HCT116 (cell line): ENCODE measurements around the gene KRTAP10-8. TPM values are rescaled to one million over a fixed set of nuclear protein-coding genes. Genes with fewer than 3 reads are reported as not detected.

Source experiments
- ATAC-seq: fragments of 200-7000 bp; cut with Tn5 transposase; 2 replicates; pipeline ENCODE4 v1.9.1; 2020; ENCODE audit warnings: mild to moderate bottlenecking, moderate library complexity
- BruUV-seq: library from RNA; stranded (reverse); fragments of 400-500 nt; replicated peaks from 2 replicates; lab custom pipeline; 2021; lab: Mats Ljungman, UMichigan
- CTCF ChIA-PET: fragments of 300-600 bp; sonication (Branson Sonifier 250); formaldehyde crosslinking; loops from one replicate; lab custom pipeline; 2021; ENCODE audit warnings: antibody characterized with exemption; lab: Charles Lee
- POLR2A ChIA-PET: fragments of 300-600, 350-600 bp; sonication (Branson Sonifier 250); formaldehyde crosslinking; loops from one replicate; lab custom pipeline; 2021; ENCODE audit warnings: antibody characterized with exemption; lab: Charles Lee
- RAD21 ChIA-PET, 2 experiments: fragments of 300-600 bp; sonication (Branson Sonifier 250); formaldehyde crosslinking; loops; one replicate each; lab custom pipeline; 2023; ENCODE audit warnings: low total read pairs in 2 of 2; ENCODE audit not compliant: uncharacterized antibody in 2 of 2, unreplicated experiment in 2 of 2, low non-redundant PET in 1 of 2; lab: Charles Lee
- DNase-seq: peaks from one replicate; pipeline ENCODE4 v3.0.0-alpha.2; 2010; ENCODE audit warnings: low read depth, low spot score
- H2AFZ ChIP-seq: fragments of 200-600 bp; shearing (Covaris generic), sonication (generic); 2 replicates; pipeline ENCODE4 v1.6.1; 2017; ENCODE audit warnings: low read depth, mixed run types, mixed read lengths, antibody characterized with exemption, low read length; ENCODE audit not compliant: poor library complexity, severe bottlenecking
- H3K27ac ChIP-seq: 2 replicates; pipeline ENCODE4 v1.5.1; 2012; ENCODE audit warnings: low read depth, low read length
- H3K27me3 ChIP-seq: fragments of 200-600 bp; sonication (generic); 2 replicates; pipeline ENCODE4 v1.6.1; 2016; ENCODE audit warnings: mixed run types, low read length, mixed read lengths; ENCODE audit not compliant: insufficient read depth
- H3K36me3 ChIP-seq, 2 experiments: fragments of 200-500 bp in 1 of 2; fragments of 200-600 bp in 1 of 2; sonication (Bioruptor generic) in 1 of 2; sonication (generic) in 1 of 2; 2 replicates each; pipeline versions ENCODE4 v1.5.1 to v1.6.1; 2014 to 2016; ENCODE audit warnings: low read length in 2 of 2, inconsistent platforms in 1 of 2, mixed read lengths in 1 of 2, mixed run types in 1 of 2; ENCODE audit not compliant: insufficient read depth in 2 of 2, control insufficient read depth in 1 of 2
- H3K4me1 ChIP-seq, 2 experiments: fragments of 200-600 bp in 1 of 2; sonication (generic) in 1 of 2; 2 replicates each; pipeline versions ENCODE4 v1.5.1 to v1.6.1; 2012 to 2017; ENCODE audit warnings: low read length in 2 of 2, inconsistent platforms in 1 of 2, mild to moderate bottlenecking in 1 of 2, mixed read lengths in 1 of 2, mixed run types in 1 of 2, moderate library complexity in 1 of 2; ENCODE audit not compliant: insufficient read depth in 2 of 2, control insufficient read depth in 1 of 2
- H3K4me2 ChIP-seq: fragments of 200-600 bp; sonication (generic); 2 replicates; pipeline ENCODE4 v1.6.1; 2017; ENCODE audit warnings: mixed run types, low read length, mixed read lengths
- H3K4me3 ChIP-seq, 2 experiments: fragments of 200-600 bp in 1 of 2; sonication (generic) in 1 of 2; replicated peaks in 1 of 2; 2 replicates each; pipeline ENCODE4 v1.5.1; 2011 to 2016; ENCODE audit warnings: low read length in 2 of 2, control low read depth in 1 of 2, low read depth in 1 of 2, mild to moderate bottlenecking in 1 of 2, mixed read lengths in 1 of 2, mixed run types in 1 of 2
- H3K79me2 ChIP-seq: fragments of 200-600 bp; sonication (generic); 2 replicates; pipeline ENCODE4 v1.6.1; 2017; ENCODE audit warnings: mild to moderate bottlenecking, mixed run types, low read length, moderate library complexity, mixed read lengths; ENCODE audit not compliant: insufficient read depth
- H3K9ac ChIP-seq: fragments of 200-600 bp; sonication (generic); 2 replicates; pipeline ENCODE4 v1.6.1; 2016; ENCODE audit warnings: low read length, mixed read lengths
- H3K9me2 ChIP-seq: fragments of 200-600 bp; sonication (generic), shearing (Covaris generic); 2 replicates; pipeline ENCODE4 v1.6.1; 2017; ENCODE audit warnings: mixed run types, mild to moderate bottlenecking, moderate library complexity; ENCODE audit not compliant: insufficient read depth
- H3K9me3 ChIP-seq, 2 experiments: fragments of 200-500 bp in 1 of 2; fragments of 200-600 bp in 1 of 2; sonication (Bioruptor generic) in 1 of 2; sonication (generic) in 1 of 2; 2 replicates each; pipeline ENCODE4 v1.6.1; 2014 to 2017; ENCODE audit warnings: low read length in 2 of 2, mixed read lengths in 2 of 2, inconsistent platforms in 1 of 2, low read depth in 1 of 2, mild to moderate bottlenecking in 1 of 2, mixed run types in 1 of 2, moderate library complexity in 1 of 2; ENCODE audit not compliant: control insufficient read depth in 1 of 2, insufficient read depth in 1 of 2
- H4K20me1 ChIP-seq: fragments of 200-600 bp; sonication (generic), shearing (Covaris generic); 2 replicates; pipeline ENCODE4 v1.6.1; 2017; ENCODE audit warnings: mixed run types, mild to moderate bottlenecking, moderate library complexity; ENCODE audit not compliant: insufficient read depth
- ATF3 ChIP-seq: IDR thresholded peaks from 2 replicates; pipeline ENCODE4 v1.6.1; 2012
- EGR1 ChIP-seq: IDR thresholded peaks from 2 replicates; pipeline ENCODE4 v1.6.1; 2012; ENCODE audit warnings: low read depth
- ELF1 ChIP-seq: IDR thresholded peaks from 2 replicates; pipeline ENCODE4 v1.6.1; 2012; ENCODE audit warnings: low read depth, borderline replicate concordance
- POLR2A ChIP-seq: IDR thresholded peaks from 2 replicates; pipeline ENCODE4 v1.7.0; 2011; ENCODE audit warnings: borderline replicate concordance; ENCODE audit not compliant: insufficient read depth, insufficient read length; ENCODE audit errors: extremely low read depth
- RAD21 ChIP-seq: IDR thresholded peaks from 2 replicates; pipeline ENCODE4 v1.6.1; 2012; ENCODE audit warnings: low read depth, mild to moderate bottlenecking
- TCF7L2 ChIP-seq: IDR thresholded peaks from 2 replicates; pipeline ENCODE4 v1.7.0; 2011; ENCODE audit warnings: borderline replicate concordance, inconsistent platforms; ENCODE audit not compliant: insufficient read depth, insufficient read length; ENCODE audit errors: extremely low read depth
- intact Hi-C: fragments of 100-400 bp; cut with micrococcal nuclease; formaldehyde crosslinking; loops from 2 replicates; pipeline ENCODE4 v1.10.0; 2022
- total RNA-seq: library from RNA; stranded (reverse); gene quantifications from one replicate; pipeline ENCODE4 v1.2.1, GENCODE V29; 2021; ENCODE audit not compliant: unreplicated experiment

Gene KRTAP10-8
- total RNA-seq, 1 experiment from 2014 or later = not detected

- H3K9ac ChIP-seq = no peak overlapping the region
- POLR2A ChIA-PET = no interaction called here
- ATAC-seq = no peak
- H2AFZ ChIP-seq = no peak overlapping the region
- no peaks in the 10 kb centered on the region for H4K20me1 ChIP-seq
- H3K4me2 ChIP-seq = no peak overlapping the region
- BruUV-seq = no TSS peak
- H3K79me2 ChIP-seq = no peaks in the 10 kb centered on the region
- no peak for DNase-seq
- intact Hi-C loops = no loop called here
- H3K9me3 ChIP-seq = peaks cover 0 to 4% of the 10 kb centered on the region in 2 experiments; a peak in 2 of 4 replicates
- H3K27me3 ChIP-seq = peaks cover 22% of the 10 kb centered on the region
- RAD21 ChIA-PET = no interaction called here
- no peak for TF ChIP-seq TCF7L2
- H3K9me2 ChIP-seq = no peaks in the 10 kb centered on the region
- CTCF ChIA-PET = no interaction called here
- H3K27ac ChIP-seq = no peak overlapping the region
- no peaks in the 10 kb centered on the region for H3K4me1 ChIP-seq
- H3K4me3 ChIP-seq = no peak overlapping the region
- no peaks in the 10 kb centered on the region for H3K36me3 ChIP-seq
These were observed 30.7 kb upstream of the KRTAP10-8 start for GRCh38 chr21:44581158-44581557.

- no peak overlapping the region for H3K9ac ChIP-seq
- no peak for ATAC-seq
- no peaks in the 10 kb centered on the region for H4K20me1 ChIP-seq
- ChIA-PET RAD21 (no interaction called here), POLR2A (no interaction called here), CTCF (no interaction called here)
- H3K27ac ChIP-seq = no peak overlapping the region
- no peaks in the 10 kb centered on the region for H3K36me3 ChIP-seq
- H3K4me1 ChIP-seq = no peaks in the 10 kb centered on the region
- H3K9me2 ChIP-seq = no peaks in the 10 kb centered on the region
- no TSS peak for BruUV-seq
- no peaks in the 10 kb centered on the region; a peak in 2 of 4 replicates for H3K9me3 ChIP-seq
- H3K27me3 ChIP-seq = peaks cover 25% of the 10 kb centered on the region
- no peak overlapping the region for H3K4me3 ChIP-seq
- no peak for DNase-seq
- H3K79me2 ChIP-seq = no peaks in the 10 kb centered on the region
- intact Hi-C loops = no loop called here
- H3K4me2 ChIP-seq = no peak overlapping the region
- TF ChIP-seq EGR1 (no peak), RAD21 (no peak), ELF1 (no peak), POLR2A (no peak), ATF3 (no peak)
- TF ChIP-seq, all 23 proteins: peak for 0
- no peak overlapping the region for H2AFZ ChIP-seq
These were observed 29.8 kb upstream of the KRTAP10-8 start for GRCh38 chr21:44582055-44582454.
